Sciatic nerve (tissue), 2 donors: ENCODE results near the gene COPB1. TPM values are rescaled to one million over a fixed set of nuclear protein-coding genes. Genes with fewer than 3 reads are reported as not detected.

Source experiments
- ATAC-seq: fragments of 200-7000 bp; cut with Tn5 transposase; one replicate; pipeline ENCODE4 v1.9.1; 2020; ENCODE audit warnings: mild to moderate bottlenecking, moderate library complexity
- DNase-seq: peaks from one replicate; pipeline ENCODE4 v3.0.0-alpha.2; 2020; ENCODE audit warnings: low spot score
- intact Hi-C: fragments of 100-400 bp; cut with DNase I; formaldehyde crosslinking; loops from one replicate; pipeline ENCODE4 v1.14.2; 2022
- total RNA-seq: library from RNA; stranded (reverse); fragmentation: NEBNext Ultra II Directional; extraction: Animal tissue kit (Norgen Biotek cat#: 25700); gene quantifications from one replicate; pipeline ENCODE4 v1.2.1, GENCODE V29; 2021
- donor health status: DM: no; HTN: no; CAD: no.
- donor health status: DM: no; HTN: no; CAD: no.

Gene COPB1
- total RNA-seq, 1 donor from 2014 or later, result 86.6 TPM

DNA sequence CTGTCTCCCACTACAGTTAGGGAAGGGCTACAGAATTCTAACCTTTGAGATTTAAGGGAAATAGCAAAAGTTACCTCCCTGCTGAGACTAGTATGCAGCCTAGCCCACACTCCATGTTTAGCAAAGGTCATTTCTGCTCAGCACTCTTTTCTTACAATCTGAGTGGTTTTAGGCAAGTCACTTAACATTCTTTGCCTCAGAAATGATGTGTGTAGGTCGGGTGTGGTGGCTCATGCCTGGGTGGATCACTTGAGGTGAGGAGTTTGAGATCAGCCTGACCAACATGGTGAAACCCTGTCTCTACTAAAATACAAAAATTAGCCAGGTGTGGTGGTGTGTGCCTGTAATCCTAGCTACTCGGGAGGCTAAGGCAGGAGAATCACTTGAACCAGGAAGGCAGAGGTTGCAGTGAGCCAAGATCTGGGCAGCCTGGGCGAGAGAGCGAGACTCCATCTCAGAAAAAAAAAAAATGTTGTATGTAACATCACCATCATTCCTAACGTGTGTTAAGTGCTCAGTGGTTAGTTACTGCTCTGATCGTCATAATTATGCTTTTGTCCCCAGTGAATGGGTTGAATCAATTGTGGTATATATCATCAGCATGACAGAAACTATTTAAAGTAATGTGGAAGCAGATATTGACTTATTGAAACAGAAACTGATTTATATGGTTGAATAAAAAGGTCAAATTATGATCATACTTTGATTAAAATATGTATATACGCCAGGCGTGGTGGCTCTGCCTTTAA is 55.0 kb downstream of the COPB1 start:
- DNase-seq (no peak), ATAC-seq (no peak)
- intact Hi-C loops, result no loop called here

DNA sequence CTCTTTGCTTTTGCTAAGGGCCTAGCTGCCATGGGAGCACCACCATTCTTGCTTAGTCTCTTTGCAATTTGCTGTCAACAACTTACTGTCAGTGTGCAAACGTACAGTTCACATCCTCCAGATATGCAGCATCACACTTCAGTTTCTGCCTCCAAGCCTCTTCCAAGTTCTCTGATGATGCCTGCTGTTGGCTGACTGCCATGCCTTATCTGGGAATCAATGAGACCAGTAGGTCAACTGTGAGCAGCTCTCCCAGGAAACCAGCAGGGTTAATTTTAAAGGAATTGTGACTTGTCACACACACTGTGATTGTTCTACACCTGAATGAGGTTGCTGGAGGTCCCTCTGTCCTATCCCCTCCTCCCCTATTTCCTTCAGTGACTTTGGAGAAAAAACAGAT is 56.0 kb downstream of the COPB1 start:
- intact Hi-C loops, result no loop called here

DNA sequence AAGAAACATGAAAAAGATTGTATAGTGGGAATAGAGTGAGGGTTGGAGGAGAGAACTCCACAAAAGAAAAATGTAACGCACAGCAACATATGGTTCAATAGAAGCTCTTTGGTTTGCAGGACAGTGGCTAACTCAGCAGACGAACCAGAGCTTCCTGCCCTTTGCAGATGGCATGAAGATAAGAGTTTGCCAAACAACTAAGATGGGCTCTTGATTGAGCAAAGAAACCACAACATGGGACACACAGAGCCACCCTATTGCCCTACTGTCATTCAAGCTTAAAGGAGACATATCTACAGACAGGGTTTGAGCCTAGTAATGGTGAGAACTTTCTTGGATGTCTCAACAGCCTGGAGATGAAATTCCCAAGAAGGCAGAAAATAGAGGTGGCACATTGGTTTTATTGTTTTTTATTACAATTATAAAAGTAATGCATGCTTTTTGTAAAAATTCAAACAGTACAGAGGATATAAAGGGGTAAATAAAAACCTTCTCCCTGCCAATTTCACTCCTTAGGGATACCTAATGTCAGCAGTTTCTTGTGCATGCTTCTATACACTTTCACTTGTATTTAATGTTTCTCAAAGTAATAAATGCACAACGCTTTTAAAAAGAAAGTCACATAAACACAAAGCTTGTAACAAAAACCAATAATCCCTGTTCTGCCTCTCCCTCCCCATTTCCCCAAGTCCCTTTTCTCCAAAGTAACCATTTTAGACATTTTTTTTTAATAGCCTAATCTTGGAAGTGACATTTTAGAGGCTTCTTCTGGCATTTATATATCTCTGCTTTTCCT is 63.7 kb downstream of the COPB1 start:
- no peak for DNase-seq
- intact Hi-C loops, result no loop called here
- no peak for ATAC-seq

More for the DNA sequence above, 56.0 kb downstream of the COPB1 start:
- DNase-seq, result no peak
- no peak for ATAC-seq

DNA sequence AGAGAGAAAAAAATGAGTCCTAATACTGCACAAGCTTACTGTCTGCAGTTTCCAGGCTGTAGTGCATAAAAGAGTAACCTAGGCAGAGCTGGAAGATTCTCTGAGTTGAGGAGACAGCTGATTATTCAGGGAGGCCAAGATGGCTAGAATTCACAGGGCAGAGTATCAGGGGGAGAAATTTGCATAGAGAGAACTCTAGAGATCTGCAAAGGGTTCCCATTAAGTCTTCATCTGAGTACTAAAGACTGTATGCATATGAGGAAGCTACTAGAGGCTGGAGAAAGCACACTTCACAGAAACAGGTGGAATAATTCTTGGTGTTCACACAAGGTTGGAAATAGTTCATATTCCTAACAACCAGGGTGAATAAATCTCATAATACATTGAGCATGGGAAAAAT is 74.0 kb downstream of the COPB1 start:
- intact Hi-C loops, result no loop called here
- ATAC-seq (no peak), DNase-seq (no peak)

GRCh38 chr11:14424096-14424495 is 75.5 kb downstream of the COPB1 start:
- ATAC-seq (no peak), DNase-seq (no peak)
- intact Hi-C loops, result no loop called here

DNA sequence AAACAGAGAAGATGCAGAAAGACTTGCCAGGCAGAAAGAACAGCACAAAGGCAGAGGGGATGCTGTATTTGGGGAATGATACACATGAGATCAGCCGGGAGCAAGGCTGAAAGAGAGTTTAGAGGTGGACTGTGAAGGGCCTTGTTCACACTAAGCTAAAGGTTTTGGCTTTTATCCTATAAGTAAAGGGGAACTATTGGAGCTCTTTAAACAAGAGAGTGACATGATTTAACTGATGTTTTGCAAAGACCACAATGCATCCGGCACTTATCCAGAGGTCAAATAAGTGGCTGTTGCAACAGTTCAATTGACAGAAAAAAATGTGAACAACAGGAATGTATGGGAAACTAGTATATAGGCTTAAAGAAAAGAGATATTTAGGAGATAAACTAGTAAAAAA is 76.0 kb downstream of the COPB1 start:
- intact Hi-C loops, result no loop called here
- DNase-seq (no peak), ATAC-seq (no peak)

GRCh38 chr11:14422814-14423182 is 76.8 kb downstream of the COPB1 start:
- DNase-seq (no peak), ATAC-seq (peak; percentile 8)
- intact Hi-C loops, result no loop called here

GRCh38 chr11:14422052-14422813 is 77.4 kb downstream of the COPB1 start:
- DNase-seq (peak; percentile 75), ATAC-seq (peak; percentile 94)
- intact Hi-C loops, result no loop called here

GRCh38 chr11:14420223-14420622 is 79.4 kb downstream of the COPB1 start:
- intact Hi-C loops, result no loop called here
- no peak for ATAC-seq

DNA sequence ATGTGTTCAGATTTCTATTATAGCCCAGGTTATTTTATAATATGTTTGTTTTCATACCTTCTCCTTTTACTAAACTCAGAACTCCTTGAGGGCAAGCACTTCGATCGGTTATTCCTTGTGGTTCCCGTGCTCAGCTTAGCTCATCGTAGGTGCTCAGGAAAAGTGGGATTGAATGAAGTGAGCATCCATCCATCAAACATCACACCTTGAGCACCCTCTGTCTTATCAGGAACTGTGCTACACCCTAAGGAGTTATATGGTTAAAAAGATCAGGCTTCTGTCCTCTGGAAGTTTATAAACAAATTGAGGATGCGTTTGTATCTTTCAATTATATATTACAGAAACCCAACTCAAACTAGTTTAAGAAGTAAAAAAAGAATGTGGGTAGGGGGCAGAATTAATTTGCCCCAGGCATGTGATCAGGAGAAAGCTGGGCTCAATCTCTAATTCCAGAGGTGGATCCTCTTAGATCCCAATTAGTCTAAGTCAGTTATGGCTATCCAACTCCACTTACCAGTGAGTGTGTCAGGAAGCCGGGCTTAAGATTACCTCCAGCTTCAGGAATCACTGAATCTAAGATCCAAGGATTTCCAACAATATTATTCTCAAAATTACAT is 80.7 kb downstream of the COPB1 start:
- intact Hi-C loops, result no loop called here
- ATAC-seq (no peak), DNase-seq (no peak)

More at GRCh38 chr11:14420223-14420622, 79.4 kb downstream of the COPB1 start:
- no peak for DNase-seq

DNA sequence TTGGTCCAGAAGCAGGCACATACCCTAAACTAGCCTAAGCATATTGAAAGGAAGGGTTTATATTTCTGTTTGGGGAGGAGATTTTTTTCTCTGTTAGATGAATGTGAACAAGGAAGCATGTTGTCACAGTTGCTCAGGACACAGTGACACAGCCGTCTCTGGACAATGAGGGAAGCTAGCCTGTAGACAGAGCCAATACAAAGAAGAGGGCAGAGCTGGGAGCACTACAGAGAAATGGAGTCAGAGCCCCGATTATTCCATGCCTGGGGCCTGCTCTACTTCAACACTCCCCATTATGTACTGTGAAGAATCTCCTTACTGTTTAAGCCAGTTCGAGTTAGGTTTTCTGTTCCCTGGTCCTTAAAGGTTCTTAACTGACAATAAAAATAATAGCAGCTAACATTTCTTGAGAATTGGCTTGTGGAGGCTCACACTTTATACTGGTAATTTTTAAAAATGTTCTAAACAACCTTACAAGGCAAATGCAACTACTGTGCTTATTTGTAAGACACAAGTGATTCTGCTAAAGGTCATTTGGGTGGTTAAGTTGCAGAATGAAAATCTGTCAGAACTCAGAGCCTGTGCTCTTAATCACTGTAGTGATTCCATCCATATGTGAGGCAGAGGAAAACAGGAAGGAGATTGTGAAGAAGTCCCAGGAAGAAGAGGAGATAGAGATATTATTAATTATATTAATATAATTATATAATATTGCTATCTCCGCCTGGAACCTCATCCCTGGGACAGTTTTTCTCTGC is 81.8 kb downstream of the COPB1 start:
- DNase-seq (no peak), ATAC-seq (no peak)
- intact Hi-C loops, result no loop called here

- no peak for DNase-seq
- ATAC-seq, result no peak
- intact Hi-C loops, result no loop called here
Observed at GRCh38 chr11:14417186-14417585, 82.4 kb downstream of the COPB1 start.

DNA sequence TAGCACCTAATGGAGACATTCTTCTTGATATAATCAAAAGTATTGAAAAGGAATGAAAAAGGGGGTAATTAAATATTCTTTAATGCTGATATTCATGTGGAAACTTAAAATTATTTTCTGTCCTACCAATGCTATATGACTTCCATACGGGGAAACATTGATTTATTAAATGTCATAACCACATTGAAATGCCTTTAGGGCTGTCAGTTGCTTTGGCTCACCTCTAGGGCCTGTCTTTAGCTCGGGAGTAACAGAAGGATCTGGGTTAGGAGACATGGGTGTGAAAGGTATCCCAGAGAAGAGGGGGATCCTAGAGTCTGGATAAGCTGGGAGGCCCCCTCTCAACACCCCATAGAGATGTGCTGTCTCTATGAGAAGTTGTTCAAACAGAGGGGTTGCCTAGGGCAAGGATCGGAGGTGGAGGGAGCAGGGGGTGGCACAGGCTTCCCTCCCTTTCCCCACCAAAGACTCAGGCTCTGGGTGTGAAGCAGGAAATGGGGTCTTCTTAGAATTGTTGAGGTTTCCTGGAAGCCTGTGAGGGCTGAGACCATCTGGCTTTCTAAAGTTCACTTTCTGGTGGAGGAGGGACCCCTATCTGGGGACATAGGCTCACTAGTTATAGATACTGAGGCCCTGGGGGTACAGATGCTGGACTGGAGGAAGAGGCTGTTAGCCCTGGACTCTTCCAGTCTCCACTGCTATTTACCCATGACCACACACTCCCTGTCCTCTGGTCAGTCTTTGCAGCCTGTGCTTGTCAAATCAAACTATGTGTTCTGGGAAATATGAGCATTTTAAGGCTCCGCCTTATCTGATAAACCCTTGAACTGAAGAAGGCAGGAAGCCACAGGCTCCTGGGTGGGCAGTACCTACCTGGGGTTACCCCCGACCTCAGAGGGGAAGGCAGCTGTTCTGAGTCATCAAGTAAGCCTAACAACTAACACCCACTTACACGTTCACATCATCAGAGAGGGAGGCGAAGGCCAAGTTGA is 84.8 kb downstream of the COPB1 start:
- no peak for ATAC-seq
- no peak for DNase-seq
- intact Hi-C loops, result no loop called here

- peak; percentile 43 for ATAC-seq
- intact Hi-C loops, result no loop called here
- DNase-seq, result no peak
Observed at GRCh38 chr11:14413307-14414069, 86.1 kb downstream of the COPB1 start.

DNA sequence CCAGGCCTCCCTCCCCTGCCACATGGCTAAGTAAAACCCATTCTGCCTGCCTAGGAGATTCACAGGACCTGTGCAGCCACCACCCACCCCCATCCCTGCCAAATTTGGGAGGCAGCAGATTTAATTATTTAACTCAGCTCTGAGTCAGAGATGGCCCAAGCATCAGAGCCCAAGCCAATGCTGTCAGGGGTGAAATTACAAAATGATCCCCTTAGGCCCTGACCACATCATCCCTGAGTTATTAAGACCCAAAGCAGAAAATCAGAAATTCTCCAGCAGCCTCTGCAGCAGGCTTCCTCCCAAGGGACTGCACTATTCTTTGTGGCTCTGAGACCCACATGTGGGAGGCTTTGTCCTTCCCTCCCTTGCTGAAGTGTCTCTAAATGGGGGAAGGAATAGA is 87.8 kb downstream of the COPB1 start:
- intact Hi-C loops, result no loop called here
- peak; percentile 82 for ATAC-seq
- no peak for DNase-seq

DNA sequence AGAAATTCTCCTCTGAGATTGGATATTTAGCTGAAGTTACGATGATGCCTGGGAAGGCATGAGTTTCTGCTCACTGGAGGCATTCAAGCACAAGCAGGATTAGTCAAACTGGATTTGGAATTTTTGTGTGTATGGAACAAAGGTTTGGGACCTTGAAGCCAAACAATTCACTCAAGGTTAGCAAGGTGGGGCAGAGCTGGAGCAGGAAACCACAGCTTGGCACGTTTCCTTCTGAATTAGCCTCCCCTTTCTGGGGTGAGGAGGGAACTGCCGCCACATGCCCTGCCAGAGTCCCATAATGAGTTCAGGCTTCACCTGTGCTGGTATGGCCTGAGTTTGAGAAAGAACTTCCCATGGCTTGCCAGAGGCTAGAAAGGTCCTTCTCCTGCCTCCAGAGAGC is 89.7 kb downstream of the COPB1 start:
- intact Hi-C loops, result no loop called here
- DNase-seq (no peak), ATAC-seq (no peak)

GRCh38 chr11:14408612-14409011 is 91.0 kb downstream of the COPB1 start:
- ATAC-seq, result no peak
- intact Hi-C loops, result no loop called here
- DNase-seq, result no peak
